Memory B cell (primary cell): Measurements from ENCODE around the gene TNFRSF14.

ENCODE experiments used
- ATAC-seq: fragments of 150-1000 bp; cut with Tn5 transposase; 2 replicates; pipeline ENCODE4 v1.10.0; 2021; ENCODE audit warnings: low read depth, mild to moderate bottlenecking, moderate library complexity
- DNase-seq, 2 donors: peaks; one replicate each; pipeline ENCODE4 v3.0.0; 2022; ENCODE audit warnings: low spot score in 2 of 2
- H3K27ac Mint-ChIP-seq: one replicate; pipeline ENCODE4 v1.8.0; 2022; ENCODE audit warnings: mild to moderate bottlenecking, moderate library complexity, mixed read lengths
- H3K27me3 Mint-ChIP-seq: one replicate; pipeline ENCODE4 v1.8.0; 2022; ENCODE audit warnings: mixed read lengths
- H3K36me3 Mint-ChIP-seq: one replicate; pipeline ENCODE4 v1.8.0; 2022; ENCODE audit warnings: mild to moderate bottlenecking, mixed read lengths
- H3K4me1 Mint-ChIP-seq: one replicate; pipeline ENCODE4 v1.8.0; 2022; ENCODE audit warnings: mixed read lengths
- H3K4me3 Mint-ChIP-seq: one replicate; pipeline ENCODE4 v1.8.0; 2022; ENCODE audit warnings: mild to moderate bottlenecking, moderate library complexity, mixed read lengths
- H3K9me3 Mint-ChIP-seq: one replicate; pipeline ENCODE4 v1.8.0; 2022; ENCODE audit warnings: mixed read lengths

The TNFRSF14 gene

GRCh38 chr1:2594001-2594640 is 38.0 kb downstream of the TNFRSF14 start:
- H3K36me3 Mint-ChIP-seq = peaks cover 3% of the 10 kb centered on the region
- no peak overlapping the region for H3K4me3 Mint-ChIP-seq
- ATAC-seq (no peak), DNase-seq (no peak)
- H3K9me3 Mint-ChIP-seq = peaks cover 4% of the 10 kb centered on the region
- peaks cover 13% of the 10 kb centered on the region for H3K27me3 Mint-ChIP-seq
- H3K4me1 Mint-ChIP-seq = peaks cover 14% of the 10 kb centered on the region
- H3K27ac Mint-ChIP-seq = no peak overlapping the region

- H3K27ac Mint-ChIP-seq = no peak overlapping the region
- H3K4me3 Mint-ChIP-seq = no peak overlapping the region
- H3K4me1 Mint-ChIP-seq = peaks cover 14% of the 10 kb centered on the region
- peaks cover 13% of the 10 kb centered on the region for H3K27me3 Mint-ChIP-seq
- ATAC-seq = no peak
- peaks cover 4% of the 10 kb centered on the region for H3K9me3 Mint-ChIP-seq
- H3K36me3 Mint-ChIP-seq = peaks cover 3% of the 10 kb centered on the region
- no peak for DNase-seq
Measured at GRCh38 chr1:2594641-2595131, 38.5 kb downstream of the TNFRSF14 start.

- DNase-seq = no peak
- Mint-ChIP-seq H3K4me1 (peaks cover 14% of the 10 kb centered on the region), H3K27me3 (peaks cover 13% of the 10 kb centered on the region), H3K4me3 (no peak overlapping the region), H3K9me3 (peaks cover 4% of the 10 kb centered on the region), H3K36me3 (peaks cover 3% of the 10 kb centered on the region), H3K27ac (no peak overlapping the region)
- no peak for ATAC-seq
Measured at GRCh38 chr1:2595261-2595811, 39.2 kb downstream of the TNFRSF14 start.

GRCh38 chr1:2595812-2596529 is 39.8 kb downstream of the TNFRSF14 start:
- Mint-ChIP-seq H3K36me3 (peaks cover 3% of the 10 kb centered on the region), H3K27me3 (peaks cover 13% of the 10 kb centered on the region), H3K9me3 (peaks cover 4% of the 10 kb centered on the region), H3K4me1 (peaks cover 14% of the 10 kb centered on the region), H3K4me3 (no peak overlapping the region), H3K27ac (no peak overlapping the region)
- DNase-seq (no peak), ATAC-seq (no peak)

GRCh38 chr1:2596530-2597333 is 40.6 kb downstream of the TNFRSF14 start:
- Mint-ChIP-seq H3K36me3 (peaks cover 3% of the 10 kb centered on the region), H3K4me1 (peaks cover 13% of the 10 kb centered on the region), H3K27me3 (peaks cover 12% of the 10 kb centered on the region), H3K4me3 (no peak overlapping the region), H3K9me3 (peaks cover 4% of the 10 kb centered on the region), H3K27ac (no peak overlapping the region)
- peak; percentile 35 for ATAC-seq
- no peak for DNase-seq

GRCh38 chr1:2597441-2598328 is 41.5 kb downstream of the TNFRSF14 start:
- H3K4me1 Mint-ChIP-seq = peaks cover 11% of the 10 kb centered on the region
- DNase-seq (no peak), ATAC-seq (no peak)
- peaks cover 16% of the 10 kb centered on the region for H3K27me3 Mint-ChIP-seq
- peaks cover 4% of the 10 kb centered on the region for H3K9me3 Mint-ChIP-seq
- H3K27ac Mint-ChIP-seq = no peak overlapping the region
- H3K36me3 Mint-ChIP-seq = peaks cover 3% of the 10 kb centered on the region
- no peak overlapping the region for H3K4me3 Mint-ChIP-seq

- peaks cover 9% of the 10 kb centered on the region for H3K4me1 Mint-ChIP-seq
- DNase-seq (no peak), ATAC-seq (no peak)
- H3K27ac Mint-ChIP-seq = no peak overlapping the region
- no peak overlapping the region for H3K4me3 Mint-ChIP-seq
- peaks cover 14% of the 10 kb centered on the region for H3K27me3 Mint-ChIP-seq
- peaks cover 4% of the 10 kb centered on the region for H3K9me3 Mint-ChIP-seq
- peaks cover 3% of the 10 kb centered on the region for H3K36me3 Mint-ChIP-seq
Measured at GRCh38 chr1:2598329-2598931, 42.3 kb downstream of the TNFRSF14 start.

GRCh38 chr1:2601721-2602303 is 45.6 kb downstream of the TNFRSF14 start:
- no peak for ATAC-seq

GRCh38 chr1:2602311-2602835 is 46.2 kb downstream of the TNFRSF14 start:
- no peak overlapping the region for H3K27ac Mint-ChIP-seq
- no peak overlapping the region for H3K4me3 Mint-ChIP-seq
- H3K27me3 Mint-ChIP-seq = peaks cover 15% of the 10 kb centered on the region
- H3K9me3 Mint-ChIP-seq = peaks cover 4% of the 10 kb centered on the region
- H3K36me3 Mint-ChIP-seq = peaks cover 3% of the 10 kb centered on the region
- DNase-seq = no peak
- peaks cover 4% of the 10 kb centered on the region for H3K4me1 Mint-ChIP-seq
- no peak for ATAC-seq

More at GRCh38 chr1:2601721-2602303, 45.6 kb downstream of the TNFRSF14 start:
- peaks cover 4% of the 10 kb centered on the region for H3K9me3 Mint-ChIP-seq
- H3K4me3 Mint-ChIP-seq = no peak overlapping the region
- no peak overlapping the region for H3K27ac Mint-ChIP-seq
- H3K27me3 Mint-ChIP-seq = peaks cover 18% of the 10 kb centered on the region
- peaks cover 9% of the 10 kb centered on the region for H3K4me1 Mint-ChIP-seq
- H3K36me3 Mint-ChIP-seq = peaks cover 3% of the 10 kb centered on the region
- DNase-seq = no peak

- Mint-ChIP-seq H3K9me3 (peaks cover 4% of the 10 kb centered on the region), H3K27me3 (peaks cover 12% of the 10 kb centered on the region), H3K27ac (no peak overlapping the region), H3K4me1 (no peaks in the 10 kb centered on the region), H3K36me3 (peaks cover 3% of the 10 kb centered on the region), H3K4me3 (no peak overlapping the region)
- DNase-seq = no peak
- no peak for ATAC-seq
Measured at GRCh38 chr1:2602866-2603520, 46.8 kb downstream of the TNFRSF14 start.

GRCh38 chr1:2603521-2604155 is 47.5 kb downstream of the TNFRSF14 start:
- Mint-ChIP-seq H3K9me3 (peaks cover 2% of the 10 kb centered on the region), H3K4me1 (no peaks in the 10 kb centered on the region), H3K27ac (no peak overlapping the region), H3K27me3 (peaks cover 10% of the 10 kb centered on the region), H3K4me3 (no peak overlapping the region), H3K36me3 (peaks cover under 1% of the 10 kb centered on the region)
- ATAC-seq (no peak), DNase-seq (no peak)
